Activated T-helper 1 cell treated with anti-CD3 and anti-CD28 coated beads, Interleukin-12 subunit alpha, Interleukin-12 subunit beta, Interleukin-2, Interleukin-4 antibody, amounts not matched to agents 30 ng/mL and 10 ng/mL and 1 ng/mL, durations not matched to agents 14 hours and 24 hours and 36 hours (primary cell): Measurements from ENCODE around the gene CKB. TPM values are rescaled to one million over a fixed set of nuclear protein-coding genes. Genes with fewer than 3 reads are reported as not detected.
A peak's percentile ranks its signal among the peaks of the same experiment; 100 is the strongest.

Experiments
- DNase-seq: peaks from one replicate; pipeline ENCODE4 v3.0.0; 2021; ENCODE audit warnings: low spot score
- H3K27ac Mint-ChIP-seq: one replicate; pipeline ENCODE4 v1.8.0; 2021; ENCODE audit warnings: mild to moderate bottlenecking, mixed read lengths
- H3K27me3 Mint-ChIP-seq: one replicate; pipeline ENCODE4 v1.8.0; 2022; ENCODE audit warnings: mild to moderate bottlenecking, moderate library complexity, mixed read lengths; ENCODE audit not compliant: insufficient read depth
- H3K36me3 Mint-ChIP-seq: one replicate; pipeline ENCODE4 v1.8.0; 2021; ENCODE audit warnings: low read depth, mixed read lengths
- H3K4me1 Mint-ChIP-seq: one replicate; pipeline ENCODE4 v1.8.0; 2021; ENCODE audit warnings: low read depth, mixed read lengths
- H3K4me3 Mint-ChIP-seq: one replicate; pipeline ENCODE4 v1.8.0; 2021; ENCODE audit warnings: mild to moderate bottlenecking, moderate library complexity, mixed read lengths
- H3K9me3 Mint-ChIP-seq: one replicate; pipeline ENCODE4 v1.8.0; 2021; ENCODE audit warnings: mixed read lengths
- intact Hi-C: fragments of 100-400 bp; cut with micrococcal nuclease; formaldehyde crosslinking; loops from one replicate; pipeline ENCODE4 v1.15.1; 2024
- total RNA-seq: library from RNA; stranded (reverse); gene quantifications from 2 replicates; pipeline ENCODE4 v1.2.3, GENCODE V29; 2022

The CKB gene
- total RNA-seq, 1 donor from 2014 or later = 16.0 TPM

- Mint-ChIP-seq H3K9me3 (no peaks in the 10 kb centered on the region), H3K27ac (no peak overlapping the region), H3K4me3 (peak overlapping the region; percentile 69), H3K4me1 (peaks cover 19% of the 10 kb centered on the region), H3K27me3 (peaks cover 19% of the 10 kb centered on the region), H3K36me3 (no peaks in the 10 kb centered on the region)
- DNase-seq = no peak
- intact Hi-C loops = loop anchor here (10.0 kb wide), 1 partner anchor 189 kb away; the partner anchor contains the start of gene EIF5
Measured at GRCh38 chr14:103523575-103523954, 935 bp upstream of the CKB start.

DNA sequence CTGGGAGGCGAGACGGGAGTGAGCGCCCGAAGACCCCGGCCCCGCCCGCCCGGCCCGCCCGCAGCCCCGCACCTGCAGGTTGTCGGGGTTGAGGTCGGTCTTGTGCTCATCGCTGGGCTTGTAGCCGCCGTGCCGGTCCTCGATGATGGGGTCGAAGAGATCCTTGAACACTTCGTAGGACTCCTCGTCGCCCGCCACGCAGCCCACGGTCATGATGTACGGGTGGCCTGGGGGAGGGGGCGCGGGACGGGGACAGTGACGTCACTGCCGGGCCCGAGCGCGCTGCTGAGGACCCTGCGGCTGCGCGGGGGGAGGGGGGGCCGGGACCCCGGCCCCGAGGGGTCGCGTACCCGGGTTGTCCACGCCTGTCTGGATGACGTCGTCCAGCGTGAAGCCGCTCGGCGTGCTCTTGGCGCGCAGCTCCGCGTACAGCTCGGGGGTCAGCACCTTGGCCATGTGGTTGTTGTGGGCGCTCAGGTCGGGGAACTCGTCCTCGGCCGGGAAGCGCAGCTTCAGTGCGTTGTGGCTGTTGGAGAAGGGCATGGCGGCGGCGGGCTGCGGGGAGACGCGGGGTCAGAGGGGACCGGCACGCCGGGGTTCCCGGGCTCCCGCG, 573 bp downstream of the CKB start:
- Mint-ChIP-seq H3K9me3 (no peaks in the 10 kb centered on the region), H3K36me3 (no peaks in the 10 kb centered on the region), H3K4me3 (peak overlapping the region; percentile 33), H3K27me3 (peaks cover 19% of the 10 kb centered on the region), H3K4me1 (peaks cover 7% of the 10 kb centered on the region), H3K27ac (no peak overlapping the region)
- intact Hi-C loops = loop anchor here (1.0 to 10.0 kb wide), 2 partner anchors 7 to 187 kb away; partner anchors contain the start of genes EIF5 and TRMT61A
- no peak for DNase-seq

- no peak overlapping the region for H3K27ac Mint-ChIP-seq
- H3K4me3 Mint-ChIP-seq = no peak overlapping the region
- no peaks in the 10 kb centered on the region for H3K9me3 Mint-ChIP-seq
- intact Hi-C loops = loop anchor here (1.0 to 10.0 kb wide), 2 partner anchors 8 to 187 kb away; partner anchors contain the start of genes EIF5 and TRMT61A
- H3K4me1 Mint-ChIP-seq = peaks cover 6% of the 10 kb centered on the region
- H3K27me3 Mint-ChIP-seq = peaks cover 19% of the 10 kb centered on the region
- DNase-seq = no peak
- no peaks in the 10 kb centered on the region for H3K36me3 Mint-ChIP-seq
Measured at GRCh38 chr14:103521438-103521950, 1.1 kb downstream of the CKB start.

GRCh38 chr14:103520657-103521437, 1.8 kb downstream of the CKB start:
- peak overlapping the region; percentile 19 for H3K4me3 Mint-ChIP-seq
- no peaks in the 10 kb centered on the region for H3K9me3 Mint-ChIP-seq
- H3K4me1 Mint-ChIP-seq = peaks cover 6% of the 10 kb centered on the region
- peaks cover 19% of the 10 kb centered on the region for H3K27me3 Mint-ChIP-seq
- peak; percentile 54 for DNase-seq
- no peak overlapping the region for H3K27ac Mint-ChIP-seq
- H3K36me3 Mint-ChIP-seq = no peaks in the 10 kb centered on the region
- intact Hi-C loops = loop anchor here (1.0 to 10.0 kb wide), 2 partner anchors 8 to 186 kb away; partner anchors contain the start of genes EIF5 and TRMT61A

DNA sequence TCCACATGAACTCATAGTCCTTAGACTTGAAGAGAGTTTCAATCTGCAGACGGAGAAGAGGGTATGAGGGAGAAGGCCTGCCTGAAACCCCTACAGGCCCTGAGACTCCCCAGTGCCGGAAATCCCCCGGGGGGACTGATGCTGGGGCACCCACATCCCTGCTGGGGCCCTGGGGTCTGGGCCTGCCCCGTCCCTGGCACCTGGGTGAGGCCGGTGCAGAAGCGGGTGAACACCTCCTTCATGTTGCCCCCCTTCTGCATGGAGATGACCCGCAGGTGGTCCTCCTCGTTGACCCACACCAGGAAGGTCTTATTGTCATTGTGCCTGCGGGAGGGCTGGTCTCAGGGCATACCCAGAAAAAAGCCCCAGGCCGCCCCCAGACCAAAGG, 2.4 kb downstream of the CKB start:
- Mint-ChIP-seq H3K4me1 (peaks cover 6% of the 10 kb centered on the region), H3K9me3 (no peaks in the 10 kb centered on the region), H3K4me3 (peak overlapping the region; percentile 64), H3K36me3 (no peaks in the 10 kb centered on the region), H3K27me3 (peaks cover 19% of the 10 kb centered on the region), H3K27ac (no peak overlapping the region)
- DNase-seq = no peak
- intact Hi-C loops = loop anchor here (10.0 kb wide), 1 partner anchor 185 kb away; the partner anchor contains the start of gene EIF5

DNA sequence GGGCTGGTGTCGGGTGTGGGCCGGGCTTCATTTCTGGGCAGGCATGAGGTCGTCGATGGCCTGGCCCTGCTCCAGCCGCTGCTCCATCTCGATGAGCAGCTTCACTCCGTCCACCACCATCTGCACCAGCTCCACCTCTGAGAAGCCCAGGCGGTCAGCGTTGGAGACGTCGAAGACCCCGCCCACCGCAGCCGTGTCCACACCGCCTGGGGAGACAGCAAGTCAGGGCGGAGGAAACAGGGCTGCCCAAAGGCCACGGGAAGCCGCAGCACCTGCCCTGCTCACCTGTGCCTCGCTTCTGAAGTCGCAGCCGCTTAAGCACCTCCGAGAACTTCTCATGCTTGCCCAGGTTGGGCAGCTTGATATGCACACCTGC, 2.8 kb downstream of the CKB start:
- no peaks in the 10 kb centered on the region for H3K9me3 Mint-ChIP-seq
- intact Hi-C loops = loop anchor here (10.0 kb wide), 1 partner anchor 185 kb away; the partner anchor contains the start of gene EIF5
- peak overlapping the region; percentile 64 for H3K4me3 Mint-ChIP-seq
- H3K4me1 Mint-ChIP-seq = peaks cover 6% of the 10 kb centered on the region
- no peaks in the 10 kb centered on the region for H3K36me3 Mint-ChIP-seq
- peaks cover 19% of the 10 kb centered on the region for H3K27me3 Mint-ChIP-seq
- DNase-seq = no peak
- H3K27ac Mint-ChIP-seq = no peak overlapping the region

DNA sequence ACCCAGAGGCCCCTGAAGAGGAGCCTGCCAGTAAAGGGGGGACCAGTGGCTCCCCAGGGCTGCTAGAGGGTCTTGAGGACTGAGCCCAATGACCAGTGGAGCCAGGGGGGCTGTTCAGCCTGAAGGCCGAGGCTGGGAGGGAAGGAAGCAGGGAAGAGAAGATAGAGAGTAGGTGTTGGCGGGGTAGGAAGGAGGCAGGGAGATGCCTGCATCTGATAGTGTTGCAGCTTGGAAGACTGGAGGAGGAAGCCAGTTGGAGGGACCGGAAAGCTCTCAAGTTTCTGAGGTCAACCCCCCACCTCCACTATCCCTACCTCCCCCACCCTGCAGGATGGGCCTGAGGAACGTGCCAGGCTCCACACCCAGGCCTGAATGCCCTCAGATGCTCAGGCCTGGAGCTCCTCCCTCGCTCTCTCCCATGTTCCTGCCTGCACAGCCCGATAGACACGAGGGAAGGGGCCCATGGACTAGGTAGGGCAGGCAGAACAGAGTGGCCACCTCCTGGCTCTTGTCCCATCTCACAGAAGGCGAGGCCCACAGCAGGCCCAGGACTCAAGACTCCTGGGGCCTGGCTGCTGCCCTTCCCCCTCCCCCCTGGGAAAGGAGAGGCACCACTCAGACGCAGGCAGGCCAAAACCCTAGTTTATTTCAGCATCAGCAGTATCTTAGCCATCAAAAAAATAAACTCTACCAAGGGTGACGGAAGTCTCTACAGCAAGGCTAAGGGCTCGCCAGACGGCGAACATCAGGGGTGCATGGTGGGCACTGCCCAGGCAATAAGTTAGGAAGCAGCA, 3.4 kb downstream of the CKB start:
- peaks cover 6% of the 10 kb centered on the region for H3K4me1 Mint-ChIP-seq
- peak overlapping the region; percentile 56 for H3K4me3 Mint-ChIP-seq
- no peak for DNase-seq
- H3K27ac Mint-ChIP-seq = no peak overlapping the region
- intact Hi-C loops = no loop called here
- H3K9me3 Mint-ChIP-seq = no peaks in the 10 kb centered on the region
- H3K27me3 Mint-ChIP-seq = peaks cover 14% of the 10 kb centered on the region
- H3K36me3 Mint-ChIP-seq = no peaks in the 10 kb centered on the region

- Mint-ChIP-seq H3K27ac (no peak overlapping the region), H3K9me3 (no peaks in the 10 kb centered on the region), H3K4me3 (no peak overlapping the region), H3K36me3 (no peaks in the 10 kb centered on the region), H3K27me3 (peaks cover 8% of the 10 kb centered on the region), H3K4me1 (peaks cover 6% of the 10 kb centered on the region)
- intact Hi-C loops = loop anchor here (1.0 kb wide), 1 partner anchor 28 kb away; no protein-coding TSS in a partner anchor
- no peak for DNase-seq
Measured at GRCh38 chr14:103518422-103519042, 4.1 kb downstream of the CKB start.

DNA sequence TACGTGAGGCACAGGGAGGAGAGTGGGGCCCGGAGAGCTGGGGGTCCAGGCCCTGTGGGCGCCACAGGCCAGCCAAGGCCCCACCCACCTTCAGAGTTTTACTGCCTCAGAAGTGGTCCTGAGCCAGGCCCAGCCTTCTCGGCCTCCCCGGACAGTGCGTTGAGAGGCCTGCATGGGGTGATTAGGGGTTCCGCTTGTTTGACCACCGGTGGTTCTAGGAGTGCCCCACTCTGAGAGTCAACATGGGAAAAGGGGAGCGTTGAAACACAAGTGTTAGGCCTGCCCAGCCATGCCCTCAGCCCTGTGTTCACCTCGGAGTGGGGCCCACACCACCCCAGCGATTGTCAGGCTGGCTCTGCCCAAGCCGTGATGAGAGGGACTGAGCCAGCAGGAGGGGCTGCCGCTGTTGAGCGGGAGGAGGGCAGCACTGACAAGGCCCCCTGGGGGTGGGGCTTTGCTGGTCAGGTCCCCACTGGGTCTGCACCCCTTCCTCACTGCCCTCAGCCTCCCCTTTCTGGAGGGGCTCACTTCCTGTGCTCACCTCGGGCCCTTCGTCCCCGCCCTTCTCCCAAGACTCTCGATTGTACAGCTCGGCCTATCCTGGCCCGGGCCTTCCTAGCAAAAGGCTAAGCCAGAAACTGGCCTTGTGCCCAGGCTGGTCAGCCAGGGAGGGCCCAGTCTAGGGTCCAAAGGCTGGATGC, 4.8 kb downstream of the CKB start:
- Mint-ChIP-seq H3K27ac (no peak overlapping the region), H3K36me3 (no peaks in the 10 kb centered on the region), H3K9me3 (no peaks in the 10 kb centered on the region), H3K4me1 (peaks cover 6% of the 10 kb centered on the region), H3K4me3 (no peak overlapping the region), H3K27me3 (peaks cover 4% of the 10 kb centered on the region)
- intact Hi-C loops = loop anchor here (1.0 kb wide), 1 partner anchor 28 kb away; no protein-coding TSS in a partner anchor
- DNase-seq = no peak

DNA sequence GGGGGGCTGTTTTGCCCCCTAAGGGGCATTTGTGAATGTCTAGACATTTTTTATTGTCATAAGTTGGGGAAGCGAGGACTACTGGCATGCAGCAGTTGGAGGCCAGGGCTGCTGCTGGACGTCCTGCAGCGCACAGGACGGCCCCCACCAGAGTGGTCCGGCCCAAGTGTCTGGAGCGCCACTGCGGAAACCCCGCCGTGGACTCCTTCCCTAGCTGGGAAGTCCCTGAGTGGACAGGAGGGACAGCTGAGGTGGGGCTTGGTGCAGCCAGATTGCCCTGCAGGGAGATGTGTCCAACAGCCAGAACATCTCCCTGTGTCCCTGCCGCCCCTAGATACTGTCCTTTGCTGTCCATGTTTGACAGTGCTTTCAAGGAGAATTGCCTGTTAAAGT, 5.5 kb downstream of the CKB start:
- H3K4me3 Mint-ChIP-seq = no peak overlapping the region
- peaks cover 6% of the 10 kb centered on the region for H3K4me1 Mint-ChIP-seq
- no peaks in the 10 kb centered on the region for H3K9me3 Mint-ChIP-seq
- peaks cover 4% of the 10 kb centered on the region for H3K27me3 Mint-ChIP-seq
- peaks cover 5% of the 10 kb centered on the region for H3K36me3 Mint-ChIP-seq
- intact Hi-C loops = no loop called here
- no peak for DNase-seq
- no peak overlapping the region for H3K27ac Mint-ChIP-seq

GRCh38 chr14:103516426-103517173, 6.0 kb downstream of the CKB start:
- H3K4me3 Mint-ChIP-seq = no peak overlapping the region
- no peaks in the 10 kb centered on the region for H3K9me3 Mint-ChIP-seq
- DNase-seq = no peak
- H3K4me1 Mint-ChIP-seq = peaks cover 6% of the 10 kb centered on the region
- no peak overlapping the region for H3K27ac Mint-ChIP-seq
- H3K27me3 Mint-ChIP-seq = peaks cover 4% of the 10 kb centered on the region
- H3K36me3 Mint-ChIP-seq = peaks cover 5% of the 10 kb centered on the region
- intact Hi-C loops = no loop called here
